SJCRH30 (cell line): ENCODE measurements around the gene SLC25A53. TPM values are rescaled to one million over a fixed set of nuclear protein-coding genes. Genes with fewer than 3 reads are reported as not detected.

Source experiments
- total RNA-seq: library from RNA; depleted of rRNA; stranded (reverse); fragments of >200 nt; shearing (Covaris generic); gene quantifications from 2 replicates; pipeline ENCODE4 v1.2.3, GENCODE V29; 2014; rRNA removed

Gene SLC25A53
- total RNA-seq, 1 experiment from 2014 or later = 3.1 TPM

Other genes starting within 250 kb of the SLC25A53 start
- 10.0 and 18.3 TPM in 2 replicates for gene TMSB15B, start 194.4 kb downstream of the SLC25A53 start, total RNA-seq
- gene H2BW1, start 143.3 kb downstream of the SLC25A53 start, total RNA-seq = not detected in 2 replicates
- gene H2BW2, start 117.1 kb downstream of the SLC25A53 start, total RNA-seq = not detected in 2 replicates
- 3.0 and 5.7 TPM in 2 replicates for gene TMSB15C, start 80.8 kb downstream of the SLC25A53 start, total RNA-seq
- gene ZCCHC18, start 44.5 kb downstream of the SLC25A53 start, total RNA-seq = 1.1 and 1.2 TPM in 2 replicates
- gene FAM199X, start 9.4 kb upstream of the SLC25A53 start, total RNA-seq = 7.0 and 7.4 TPM in 2 replicates
- gene ESX1, start 97.9 kb upstream of the SLC25A53 start, total RNA-seq = not detected in 2 replicates